ENCODE measurements around the gene CYGB.

CYGB gene

DNA sequence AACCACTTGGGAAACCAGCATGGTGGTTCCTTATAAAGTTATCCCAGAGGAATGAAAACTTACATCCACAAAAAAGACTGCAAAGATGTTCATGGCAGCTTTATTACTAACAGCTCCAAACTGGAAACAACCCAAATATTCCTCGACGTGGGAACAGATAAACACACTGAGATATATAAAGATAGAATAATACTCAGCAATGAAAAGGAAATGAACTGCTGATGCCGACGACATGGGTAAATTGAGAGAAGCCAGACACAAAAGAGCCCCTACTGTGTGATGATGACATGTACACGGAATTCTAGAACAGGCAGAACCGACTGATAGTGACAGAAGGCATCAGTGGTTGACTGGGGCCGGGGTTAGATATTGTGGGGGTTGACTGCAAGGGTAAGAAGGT is 12.0 kb upstream of the CYGB start:
- ChIA-PET POLR2A (no interaction called here), CTCF (interaction anchor here (1.5 to 6.8 kb wide), 5 partner anchors 8 to 74 kb away, joined by 4 to 57 read pairs (median 12); partner anchors contain the start of gene PRCD)
- no peak for TF ChIP-seq CTCF (IDR thresholded peaks at IDR 0.05; ENCODE audit: insufficient read depth, low read length, missing control alignments)
- DNase-seq (ENCODE audit: low read depth, low spot score) = no peak
- no peak overlapping the region for H3K4me3 ChIP-seq (ENCODE audit: low read depth, low read length)

DNA sequence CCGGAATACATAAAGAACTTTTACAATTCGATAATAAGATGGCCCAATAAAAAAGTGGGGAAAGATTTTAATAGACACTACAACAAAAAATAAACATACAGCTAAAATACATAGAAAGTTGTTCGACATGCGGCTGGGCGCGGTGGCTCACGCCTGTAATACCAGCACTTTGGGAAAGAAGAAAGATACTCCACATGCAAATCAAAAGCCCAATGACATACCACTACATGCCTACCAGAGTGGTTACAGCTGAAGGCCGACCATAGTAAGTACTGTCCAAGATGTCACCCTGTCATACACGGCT is 11.7 kb upstream of the CYGB start:
- DNase-seq (ENCODE audit: low read depth, low spot score) = no peak
- CTCF ChIA-PET = interaction anchor here (1.0 to 6.8 kb wide), 5 partner anchors 9 to 75 kb away, joined by 3 to 57 read pairs (median 9); no protein-coding TSS in a partner anchor
- POLR2A ChIA-PET = interaction anchor here (0.7 kb wide), 1 partner anchor 8 kb away, joined by 3 read pairs; no protein-coding TSS in a partner anchor
- H3K4me3 ChIP-seq (ENCODE audit: low read depth, low read length) = no peak overlapping the region
- TF ChIP-seq CTCF (IDR thresholded peaks at IDR 0.05; ENCODE audit: insufficient read depth, low read length, missing control alignments) = no peak

GRCh38 chr17:76548378-76549214 is 11.1 kb upstream of the CYGB start:
- POLR2A ChIA-PET = interaction anchor here (0.7 kb wide), 1 partner anchor 9 kb away, joined by 3 read pairs; no protein-coding TSS in a partner anchor
- TF ChIP-seq CTCF (IDR thresholded peaks at IDR 0.05; ENCODE audit: insufficient read depth, low read length, missing control alignments) = no peak
- DNase-seq (ENCODE audit: low read depth, low spot score) = no peak
- no peak overlapping the region for H3K4me3 ChIP-seq (ENCODE audit: low read depth, low read length)
- CTCF ChIA-PET = interaction anchor here (1.0 to 6.8 kb wide), 5 partner anchors 8 to 75 kb away, joined by 3 to 57 read pairs (median 9); no protein-coding TSS in a partner anchor

GRCh38 chr17:76547642-76548202 is 10.2 kb upstream of the CYGB start:
- POLR2A ChIA-PET = interaction anchor here (0.9 kb wide), 1 partner anchor 52 kb away, joined by 3 read pairs; no protein-coding TSS in a partner anchor
- no peak overlapping the region for H3K4me3 ChIP-seq (ENCODE audit: low read depth, low read length)
- TF ChIP-seq CTCF (IDR thresholded peaks at IDR 0.05; ENCODE audit: insufficient read depth, low read length, missing control alignments) = no peak
- CTCF ChIA-PET = interaction anchor here (0.5 to 10.2 kb wide), 10 partner anchors 10 to 181 kb away, joined by 3 to 180 read pairs (median 20); partner anchors contain the start of gene AANAT
- no peak for DNase-seq (ENCODE audit: low read depth, low spot score)

- peak; percentile 68 for TF ChIP-seq CTCF (IDR thresholded peaks at IDR 0.05; ENCODE audit: insufficient read depth, low read length, missing control alignments)
- no peak for DNase-seq (ENCODE audit: low read depth, low spot score)
- POLR2A ChIA-PET = interaction anchor here (0.9 to 1.8 kb wide), 4 partner anchors 11 to 52 kb away, joined by 3 to 7 read pairs (median 6); no protein-coding TSS in a partner anchor
- CTCF ChIA-PET = interaction anchor here (0.5 to 10.2 kb wide), 21 partner anchors 10 to 181 kb away, joined by 3 to 180 read pairs (median 3); partner anchors contain the start of genes AANAT and CYGB
- H3K4me3 ChIP-seq (ENCODE audit: low read depth, low read length) = no peak overlapping the region
These were observed 9.7 kb upstream of the CYGB start for GRCh38 chr17:76547183-76547641.
